Esophagus muscularis mucosa (tissue), 3 donors: ENCODE data around the gene DKKL1.

ENCODE experiments used
- POLR2AphosphoS5 ChIP-seq, 2 donors: sonication (generic); formaldehyde crosslinking; IDR thresholded peaks; one replicate each; pipeline ENCODE4 v1.6.1; 2017; ENCODE audit warnings: antibody characterized with exemption in 2 of 2
- TF ChIP-seq, protein P1 (sequence below), 3 experiments: fragments of 200-600 bp in 2 of 3; fragments of 450-650 bp in 1 of 3; sonication (generic) in 2 of 3; IDR thresholded peaks; one replicate each; pipeline ENCODE4 v1.5.1; 2017 to 2019; ENCODE audit warnings: antibody characterized with exemption in 3 of 3, mild to moderate bottlenecking in 2 of 3, moderate library complexity in 1 of 3

DNA sequence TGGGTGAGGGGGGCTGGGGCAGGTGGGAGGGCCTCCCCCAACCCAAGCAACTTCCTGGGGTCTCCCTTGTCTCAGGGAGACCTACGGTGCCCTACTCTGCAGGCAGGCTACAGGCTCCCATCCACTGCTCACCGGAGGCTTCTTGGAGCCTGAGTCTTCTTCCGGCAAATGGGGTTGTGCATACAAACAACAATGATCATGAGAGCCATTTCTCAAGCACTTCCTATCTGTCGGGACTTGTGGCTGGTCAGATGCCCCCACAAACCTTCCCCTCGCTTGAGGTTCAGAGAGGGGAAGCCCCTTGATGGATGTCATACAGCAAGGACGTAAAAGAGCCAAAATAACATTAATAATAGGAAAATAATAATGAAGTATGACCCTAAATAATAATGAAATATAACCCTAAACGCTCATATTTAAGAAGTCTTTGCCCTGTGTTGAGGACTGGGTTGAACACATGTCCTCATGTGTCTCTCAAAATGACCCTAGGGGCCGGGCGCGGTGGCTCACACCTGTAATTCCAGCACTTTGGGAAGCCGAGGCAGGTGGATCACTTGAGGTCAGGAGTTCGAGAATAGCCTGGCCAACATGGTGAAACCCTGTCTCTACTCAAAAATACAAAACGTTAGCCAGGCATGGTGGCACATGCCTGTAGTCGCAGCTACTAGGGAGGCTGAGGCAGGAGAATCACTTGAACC lies 27.7 kb upstream of the DKKL1 start:
- TF ChIP-seq, protein P1, sequence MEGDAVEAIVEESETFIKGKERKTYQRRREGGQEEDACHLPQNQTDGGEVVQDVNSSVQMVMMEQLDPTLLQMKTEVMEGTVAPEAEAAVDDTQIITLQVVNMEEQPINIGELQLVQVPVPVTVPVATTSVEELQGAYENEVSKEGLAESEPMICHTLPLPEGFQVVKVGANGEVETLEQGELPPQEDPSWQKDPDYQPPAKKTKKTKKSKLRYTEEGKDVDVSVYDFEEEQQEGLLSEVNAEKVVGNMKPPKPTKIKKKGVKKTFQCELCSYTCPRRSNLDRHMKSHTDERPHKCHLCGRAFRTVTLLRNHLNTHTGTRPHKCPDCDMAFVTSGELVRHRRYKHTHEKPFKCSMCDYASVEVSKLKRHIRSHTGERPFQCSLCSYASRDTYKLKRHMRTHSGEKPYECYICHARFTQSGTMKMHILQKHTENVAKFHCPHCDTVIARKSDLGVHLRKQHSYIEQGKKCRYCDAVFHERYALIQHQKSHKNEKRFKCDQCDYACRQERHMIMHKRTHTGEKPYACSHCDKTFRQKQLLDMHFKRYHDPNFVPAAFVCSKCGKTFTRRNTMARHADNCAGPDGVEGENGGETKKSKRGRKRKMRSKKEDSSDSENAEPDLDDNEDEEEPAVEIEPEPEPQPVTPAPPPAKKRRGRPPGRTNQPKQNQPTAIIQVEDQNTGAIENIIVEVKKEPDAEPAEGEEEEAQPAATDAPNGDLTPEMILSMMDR (IDR thresholded peaks at IDR 0.05): no peak
- no peak for TF ChIP-seq POLR2AphosphoS5 (IDR thresholded peaks at IDR 0.05)
